Measurements from ENCODE around the gene HEG1. TPM values are rescaled to one million over a fixed set of nuclear protein-coding genes. Genes with fewer than 3 reads are reported as not detected.

The HEG1 gene
- total RNA-seq, 1 experiment from 2014 or later: 69.8 TPM

- Mint-ChIP-seq H3K36me3 (ENCODE audit: insufficient read depth, unreplicated experiment) (peaks cover 93% of the 10 kb centered on the region), H3K27me3 (ENCODE audit: insufficient read depth, unreplicated experiment) (no peaks in the 10 kb centered on the region), H3K4me3 (ENCODE audit: unreplicated experiment) (no peak overlapping the region), H3K9me3 (ENCODE audit: unreplicated experiment) (no peaks in the 10 kb centered on the region), H3K27ac (ENCODE audit: unreplicated experiment) (no peak overlapping the region), H3K4me1 (ENCODE audit: low read depth, unreplicated experiment) (peaks cover 23% of the 10 kb centered on the region)
- Histone ChIP-seq H3K4me3 (ENCODE audit: low read depth, low read length) (no peak overlapping the region), H3K36me3 (ENCODE audit: control insufficient read depth, insufficient read depth, low read length) (no peaks in the 10 kb centered on the region; the same call in 1 of the 2 replicates), H3K4me1 (peaks cover 42% of the 10 kb centered on the region), H3K27me3 (replicated peaks; ENCODE audit: control insufficient read depth, insufficient read depth, low read length) (no peaks in the 10 kb centered on the region), H3K9me3 (no peaks in the 10 kb centered on the region)
- CTCF ChIA-PET: no interaction called here
- no TSS peak for BruUV-seq (replicated peaks)
- POLR2A ChIA-PET: interaction anchor here (0.6 kb wide), 1 partner anchor 173 kb away, joined by 3 read pairs; no protein-coding TSS in a partner anchor
- TF ChIP-seq, protein P1, sequence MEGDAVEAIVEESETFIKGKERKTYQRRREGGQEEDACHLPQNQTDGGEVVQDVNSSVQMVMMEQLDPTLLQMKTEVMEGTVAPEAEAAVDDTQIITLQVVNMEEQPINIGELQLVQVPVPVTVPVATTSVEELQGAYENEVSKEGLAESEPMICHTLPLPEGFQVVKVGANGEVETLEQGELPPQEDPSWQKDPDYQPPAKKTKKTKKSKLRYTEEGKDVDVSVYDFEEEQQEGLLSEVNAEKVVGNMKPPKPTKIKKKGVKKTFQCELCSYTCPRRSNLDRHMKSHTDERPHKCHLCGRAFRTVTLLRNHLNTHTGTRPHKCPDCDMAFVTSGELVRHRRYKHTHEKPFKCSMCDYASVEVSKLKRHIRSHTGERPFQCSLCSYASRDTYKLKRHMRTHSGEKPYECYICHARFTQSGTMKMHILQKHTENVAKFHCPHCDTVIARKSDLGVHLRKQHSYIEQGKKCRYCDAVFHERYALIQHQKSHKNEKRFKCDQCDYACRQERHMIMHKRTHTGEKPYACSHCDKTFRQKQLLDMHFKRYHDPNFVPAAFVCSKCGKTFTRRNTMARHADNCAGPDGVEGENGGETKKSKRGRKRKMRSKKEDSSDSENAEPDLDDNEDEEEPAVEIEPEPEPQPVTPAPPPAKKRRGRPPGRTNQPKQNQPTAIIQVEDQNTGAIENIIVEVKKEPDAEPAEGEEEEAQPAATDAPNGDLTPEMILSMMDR (IDR thresholded peaks at IDR 0.05; ENCODE audit: insufficient read depth in 1 of 2, low read depth in 1 of 2, low read length in 1 of 2, severe bottlenecking in 1 of 2, unreplicated experiment in 1 of 2): no peak
- intact Hi-C loops (cut with micrococcal nuclease; ENCODE audit: unreplicated experiment): no loop called here
- DNase-seq: no peak
Measured at GRCh38 chr3:125005676-125006075, 50.1 kb downstream of the HEG1 start.

- intact Hi-C loops (cut with micrococcal nuclease; ENCODE audit: unreplicated experiment): no loop called here
- H3K4me1 Mint-ChIP-seq (ENCODE audit: low read depth, unreplicated experiment): peaks cover 23% of the 10 kb centered on the region
- POLR2A ChIA-PET: interaction anchor here (0.6 kb wide), 1 partner anchor 172 kb away, joined by 3 read pairs; no protein-coding TSS in a partner anchor
- peaks cover 93% of the 10 kb centered on the region for H3K36me3 Mint-ChIP-seq (ENCODE audit: insufficient read depth, unreplicated experiment)
- Histone ChIP-seq H3K36me3 (ENCODE audit: control insufficient read depth, insufficient read depth, low read length) (no peaks in the 10 kb centered on the region; the same call in 1 of the 2 replicates), H3K4me3 (ENCODE audit: low read depth, low read length) (no peak overlapping the region), H3K27me3 (replicated peaks; ENCODE audit: control insufficient read depth, insufficient read depth, low read length) (no peaks in the 10 kb centered on the region), H3K4me1 (peaks cover 42% of the 10 kb centered on the region), H3K9me3 (no peaks in the 10 kb centered on the region)
- no peaks in the 10 kb centered on the region for H3K27me3 Mint-ChIP-seq (ENCODE audit: insufficient read depth, unreplicated experiment)
- H3K4me3 Mint-ChIP-seq (ENCODE audit: unreplicated experiment): no peak overlapping the region
- BruUV-seq (replicated peaks): no TSS peak
- CTCF ChIA-PET: no interaction called here
- no peak overlapping the region for H3K27ac Mint-ChIP-seq (ENCODE audit: unreplicated experiment)
- no peaks in the 10 kb centered on the region for H3K9me3 Mint-ChIP-seq (ENCODE audit: unreplicated experiment)
- TF ChIP-seq, protein P1 (IDR thresholded peaks at IDR 0.05; ENCODE audit: insufficient read depth in 1 of 2, low read depth in 1 of 2, low read length in 1 of 2, severe bottlenecking in 1 of 2, unreplicated experiment in 1 of 2): no peak
- no peak for DNase-seq
Measured at GRCh38 chr3:125005222-125005621, 50.6 kb downstream of the HEG1 start.

DNA sequence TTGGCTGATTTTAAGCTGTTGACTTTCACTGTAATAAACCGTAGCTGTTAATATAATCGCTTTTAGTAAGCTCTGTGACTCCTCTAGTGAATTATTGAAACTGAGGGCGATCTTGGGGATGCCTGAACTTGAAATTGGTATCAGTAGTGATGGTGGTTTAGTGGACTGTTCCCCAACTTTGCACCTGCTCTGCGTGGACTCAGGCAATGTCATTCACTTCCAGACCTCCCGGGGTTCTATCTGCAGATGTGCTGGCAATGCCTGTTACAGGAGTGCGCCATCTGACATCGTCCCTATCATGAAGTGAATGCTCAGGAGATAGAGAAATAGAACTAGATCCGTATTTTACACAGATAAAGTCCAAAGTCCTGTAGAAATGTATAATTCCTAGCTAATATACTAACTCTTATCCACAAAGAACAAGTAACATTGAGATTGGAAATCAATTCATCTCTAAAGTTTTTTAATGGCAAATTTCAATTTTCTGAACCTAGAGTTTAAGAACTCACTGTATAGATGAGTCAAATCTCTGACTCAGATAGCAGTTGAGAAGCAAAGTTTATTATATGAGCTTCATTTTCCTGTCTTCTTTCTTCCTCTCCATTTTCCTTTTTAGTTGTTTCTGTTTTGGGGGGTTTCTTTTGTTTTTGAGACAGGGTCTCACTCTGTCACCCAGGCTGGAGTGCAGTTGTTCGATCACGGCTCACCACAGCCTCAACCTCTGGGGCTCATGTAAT is 51.8 kb downstream of the HEG1 start:
- no peak overlapping the region for H3K4me3 ChIP-seq (ENCODE audit: low read depth, low read length)
- no peaks in the 10 kb centered on the region for H3K9me3 Mint-ChIP-seq (ENCODE audit: unreplicated experiment)
- H3K4me3 Mint-ChIP-seq (ENCODE audit: unreplicated experiment): no peak overlapping the region
- peaks cover 23% of the 10 kb centered on the region for H3K4me1 Mint-ChIP-seq (ENCODE audit: low read depth, unreplicated experiment)
- peaks cover 42% of the 10 kb centered on the region for H3K4me1 ChIP-seq
- no peaks in the 10 kb centered on the region for H3K27me3 Mint-ChIP-seq (ENCODE audit: insufficient read depth, unreplicated experiment)
- H3K9me3 ChIP-seq: no peaks in the 10 kb centered on the region
- peaks cover 94% of the 10 kb centered on the region for H3K36me3 Mint-ChIP-seq (ENCODE audit: insufficient read depth, unreplicated experiment)
- POLR2A ChIA-PET: interaction anchor here (0.6 to 1.4 kb wide), 2 partner anchors 59 to 1208 kb away, joined by 8 to 9 read pairs; no protein-coding TSS in a partner anchor
- CTCF ChIA-PET: interaction anchor here (1.2 kb wide), 1 partner anchor 102 kb away, joined by 3 read pairs; no protein-coding TSS in a partner anchor
- TSS peak; percentile 68 for BruUV-seq (replicated peaks)
- DNase-seq: no peak
- peak overlapping the region; percentile 75 for H3K27ac Mint-ChIP-seq (ENCODE audit: unreplicated experiment)
- H3K36me3 ChIP-seq (ENCODE audit: control insufficient read depth, insufficient read depth, low read length): no peaks in the 10 kb centered on the region
- TF ChIP-seq, protein P1 (IDR thresholded peaks at IDR 0.05; ENCODE audit: insufficient read depth in 1 of 2, low read depth in 1 of 2, low read length in 1 of 2, severe bottlenecking in 1 of 2, unreplicated experiment in 1 of 2): no peak
- H3K27me3 ChIP-seq (replicated peaks; ENCODE audit: control insufficient read depth, insufficient read depth, low read length): no peaks in the 10 kb centered on the region
- intact Hi-C loops (cut with micrococcal nuclease; ENCODE audit: unreplicated experiment): loop anchor here (1.0 to 5.0 kb wide), 4 partner anchors 51 to 167 kb away; partner anchors contain the start of gene HEG1

Measured in Caco-2 (cell line).